Naive B cell (primary cell): ENCODE data around the gene TBR1. TPM values are rescaled to one million over a fixed set of nuclear protein-coding genes. Genes with fewer than 3 reads are reported as not detected.

Experiments
- ATAC-seq, 2 donors: fragments of 150-1000 bp; cut with Tn5 transposase; 2 replicates each; pipeline ENCODE4 v1.10.0; 2021; ENCODE audit warnings: low read depth in 2 of 2, mild to moderate bottlenecking in 2 of 2, moderate library complexity in 2 of 2
- DNase-seq: peaks from one replicate; pipeline ENCODE4 v3.0.0; 2022
- H3K27ac Mint-ChIP-seq, 6 donors: one replicate each; pipeline ENCODE4 v1.8.0; 2020 to 2022; ENCODE audit warnings: mild to moderate bottlenecking in 6 of 6, mixed read lengths in 6 of 6, moderate library complexity in 5 of 6, inconsistent platforms in 2 of 6
- H3K27me3 Mint-ChIP-seq, 3 donors: one replicate each; pipeline ENCODE4 v1.8.0; 2021 to 2022; ENCODE audit warnings: mixed read lengths in 3 of 3, mild to moderate bottlenecking in 1 of 3
- H3K36me3 Mint-ChIP-seq, 2 donors: one replicate each; pipeline ENCODE4 v1.8.0; 2020 to 2022; ENCODE audit warnings: mixed read lengths in 2 of 2, inconsistent platforms in 1 of 2, mild to moderate bottlenecking in 1 of 2
- H3K4me1 Mint-ChIP-seq, 3 donors: one replicate each; pipeline ENCODE4 v1.8.0; 2020 to 2022; ENCODE audit warnings: mixed read lengths in 3 of 3, inconsistent platforms in 1 of 3, mild to moderate bottlenecking in 1 of 3, moderate library complexity in 1 of 3
- H3K4me3 Mint-ChIP-seq, 8 donors: one replicate each; pipeline ENCODE4 v1.8.0; 2020 to 2022; ENCODE audit warnings: mild to moderate bottlenecking in 8 of 8, mixed read lengths in 8 of 8, moderate library complexity in 8 of 8, inconsistent platforms in 2 of 8
- H3K9me3 Mint-ChIP-seq, 7 donors: one replicate each; pipeline ENCODE4 v1.8.0; 2020 to 2022; ENCODE audit warnings: mixed read lengths in 7 of 7, mild to moderate bottlenecking in 5 of 7, inconsistent platforms in 2 of 7, moderate library complexity in 1 of 7
- polyA plus RNA-seq, 6 donors: library from polyadenylated mRNA; unstranded; fragments of 300-500 nt; fragmentation: Illumina TruSeq; gene quantifications; one replicate each; pipeline ENCODE4 v1.2.3, GENCODE V29; 2021; ENCODE audit warnings: low read depth in 6 of 6

Gene TBR1
- polyA plus RNA-seq = not detected

DNA sequence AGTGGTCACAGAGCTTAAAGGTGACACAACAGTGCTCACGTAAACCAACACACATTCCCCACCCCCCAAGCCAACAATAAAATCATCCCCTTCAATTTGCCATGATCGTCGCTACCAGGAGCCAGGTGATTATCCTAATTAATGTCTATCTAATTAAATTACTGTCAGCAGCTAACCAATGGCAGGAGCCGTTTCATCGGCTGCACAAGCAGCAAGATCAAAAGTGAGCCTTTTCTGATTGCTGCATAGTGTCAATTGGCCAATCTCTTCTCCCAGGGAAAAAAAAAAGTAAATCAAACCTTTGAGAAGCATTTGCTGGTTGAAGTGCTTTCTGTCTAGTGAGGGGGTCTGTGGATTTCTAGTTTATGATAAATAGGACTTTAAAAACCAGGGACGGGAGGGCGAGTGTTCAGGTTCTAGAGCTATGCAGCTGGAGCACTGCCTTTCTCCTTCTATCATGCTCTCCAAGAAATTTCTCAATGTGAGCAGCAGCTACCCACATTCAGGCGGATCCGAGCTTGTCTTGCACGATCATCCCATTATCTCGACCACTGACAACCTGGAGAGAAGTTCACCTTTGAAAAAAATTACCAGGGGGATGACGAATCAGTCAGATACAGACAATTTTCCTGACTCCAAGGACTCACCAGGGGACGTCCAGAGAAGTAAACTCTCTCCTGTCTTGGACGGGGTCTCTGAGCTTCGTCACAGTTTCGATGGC, at the start of gene TBR1:
TBR1 (plus strand) TSS at position 311 of the 721 bp plus-strand sequence; CDS start at position 425, 114 bp downstream.
- H3K27ac Mint-ChIP-seq = peak within 1 kb of the TSS in 3 of 6 donors; percentile 53 to 85 (median 84)

DNA sequence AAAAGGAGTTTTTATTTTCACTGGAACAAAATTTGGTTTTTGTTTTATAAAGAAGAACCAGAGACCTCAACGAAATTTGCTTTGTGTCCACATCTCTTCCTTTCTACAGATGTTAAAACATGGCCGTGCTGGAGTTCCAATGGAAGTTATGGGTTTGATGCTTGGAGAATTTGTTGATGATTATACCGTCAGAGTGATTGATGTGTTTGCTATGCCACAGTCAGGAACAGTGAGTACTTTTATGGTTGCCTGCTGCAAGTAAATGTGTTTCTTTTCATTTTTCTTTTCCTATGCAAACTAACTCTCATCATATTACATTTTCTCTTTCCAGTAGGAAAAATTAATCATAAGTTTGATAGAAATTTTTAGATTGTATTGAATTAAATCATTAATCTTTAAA, 48.4 kb upstream of the TBR1 start:
- DNase-seq (no peak), ATAC-seq (no peak)
- H3K9me3 Mint-ChIP-seq = peaks cover 2 to 13% (median 5%) of the 10 kb centered on the region in 7 donors
- H3K27ac Mint-ChIP-seq = peak overlapping the region in 1 of 6 donors; percentile 48
- no peaks in the 10 kb centered on the region for H3K27me3 Mint-ChIP-seq
- no peak overlapping the region for H3K4me3 Mint-ChIP-seq
- H3K4me1 Mint-ChIP-seq = peaks cover 0 to 7% (median 7%) of the 10 kb centered on the region in 3 donors
- H3K36me3 Mint-ChIP-seq = peaks cover 19 to 30% of the 10 kb centered on the region in 2 donors

More for the DNA sequence above, at the start of gene TBR1:
- H3K4me1 Mint-ChIP-seq = peaks cover 47 to 52% (median 48%) of the 10 kb centered on the region in 3 donors
- peaks cover 0 to 4% (median 2%) of the 10 kb centered on the region in 7 donors for H3K9me3 Mint-ChIP-seq
- H3K4me3 Mint-ChIP-seq = peak within 1 kb of the TSS; percentile 53 to 94 (median 84)
- ATAC-seq = no peak
- no peaks in the 10 kb centered on the region for H3K36me3 Mint-ChIP-seq
- H3K27me3 Mint-ChIP-seq = peaks cover 58 to 72% (median 69%) of the 10 kb centered on the region in 3 donors
- no peak for DNase-seq

DNA sequence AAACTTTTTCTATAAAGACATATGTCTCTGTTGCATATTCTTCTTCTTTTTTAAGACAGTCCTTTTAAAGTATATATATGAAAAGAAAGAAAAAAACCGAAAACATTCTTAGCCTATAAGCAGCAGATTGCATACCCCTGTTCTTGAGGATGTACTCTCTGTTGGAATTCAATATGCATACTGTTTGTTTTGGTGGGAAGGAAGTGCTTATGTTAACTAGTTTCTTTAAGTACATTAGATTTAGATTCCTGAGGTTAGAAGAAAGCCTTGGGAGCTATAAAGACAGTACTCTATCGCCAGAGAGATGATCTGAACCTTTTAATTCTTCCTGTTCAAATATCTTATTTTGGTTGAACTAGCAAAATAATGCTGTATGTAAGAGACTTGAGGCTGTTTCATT, 46.8 kb upstream of the TBR1 start:
- Mint-ChIP-seq H3K4me1 (peaks cover 0 to 7% (median 4%) of the 10 kb centered on the region in 3 donors), H3K27ac (no peak overlapping the region), H3K36me3 (peaks cover 4 to 26% of the 10 kb centered on the region in 2 donors), H3K9me3 (peaks cover 0 to 1% (median 0%) of the 10 kb centered on the region in 7 donors), H3K4me3 (no peak overlapping the region), H3K27me3 (no peaks in the 10 kb centered on the region)
- ATAC-seq = no peak
- no peak for DNase-seq

DNA sequence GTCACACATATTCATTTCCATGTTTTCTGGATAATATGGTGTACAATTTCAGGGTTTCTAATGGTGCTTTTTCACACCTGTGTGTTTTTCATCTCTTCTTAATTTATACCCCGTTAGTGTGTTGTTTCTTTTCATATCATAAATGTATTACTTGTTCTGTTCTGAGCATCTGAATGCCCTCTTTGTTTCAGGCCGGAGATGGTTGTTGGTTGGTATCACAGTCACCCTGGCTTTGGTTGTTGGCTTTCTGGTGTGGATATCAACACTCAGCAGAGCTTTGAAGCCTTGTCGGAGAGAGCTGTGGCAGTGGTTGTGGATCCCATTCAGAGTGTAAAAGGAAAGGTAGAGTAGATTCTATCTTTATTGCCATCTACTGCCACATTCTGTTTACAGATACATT, 45.1 kb upstream of the TBR1 start:
- Mint-ChIP-seq H3K27me3 (no peaks in the 10 kb centered on the region), H3K4me1 (no peaks in the 10 kb centered on the region), H3K4me3 (no peak overlapping the region), H3K27ac (no peak overlapping the region), H3K36me3 (peaks cover 0 to 28% of the 10 kb centered on the region in 2 donors), H3K9me3 (no peaks in the 10 kb centered on the region)
- no peak for DNase-seq
- ATAC-seq = no peak

DNA sequence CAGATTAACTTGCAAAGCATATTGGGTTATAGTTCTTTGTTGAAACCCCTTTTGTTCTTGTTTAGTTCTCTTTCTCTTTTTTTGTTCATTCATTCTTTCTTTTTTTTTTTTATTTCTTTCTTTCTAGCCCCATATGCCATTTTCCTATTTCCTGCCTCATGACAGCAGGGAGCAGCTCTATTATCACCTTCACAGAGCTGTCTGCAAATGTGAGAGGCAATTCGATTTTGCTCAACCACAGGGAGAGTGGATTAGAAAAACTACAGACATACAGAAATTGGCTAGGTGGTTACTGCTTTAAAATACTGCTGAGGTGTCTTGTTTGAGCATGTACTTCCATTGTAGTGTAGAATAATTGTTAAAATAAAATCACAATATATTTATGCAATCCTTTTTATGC, 44.2 kb upstream of the TBR1 start:
- no peak overlapping the region for H3K27ac Mint-ChIP-seq
- H3K27me3 Mint-ChIP-seq = no peaks in the 10 kb centered on the region
- DNase-seq = no peak
- H3K4me1 Mint-ChIP-seq = no peaks in the 10 kb centered on the region
- no peak overlapping the region for H3K4me3 Mint-ChIP-seq
- H3K9me3 Mint-ChIP-seq = no peaks in the 10 kb centered on the region
- H3K36me3 Mint-ChIP-seq = peaks cover 0 to 23% of the 10 kb centered on the region in 2 donors
- ATAC-seq = no peak

DNA sequence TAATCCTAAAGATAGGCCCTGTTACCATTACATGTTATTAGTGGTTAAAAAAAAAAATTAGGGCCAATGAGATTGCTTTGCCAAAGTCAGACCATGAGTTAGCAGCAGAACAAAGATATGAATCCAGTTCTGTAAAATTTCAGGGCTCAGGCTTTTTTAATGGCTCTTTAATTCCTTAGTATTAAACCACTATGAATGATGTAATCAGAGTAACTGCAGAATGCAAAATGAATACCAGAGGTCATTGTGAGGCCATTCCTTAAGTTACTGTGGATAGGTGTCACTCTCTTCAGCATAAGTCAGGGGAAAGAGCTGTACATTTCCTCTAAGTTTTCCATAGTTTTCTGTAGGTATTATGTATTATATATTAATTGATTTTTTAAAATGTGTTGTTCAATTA, 42.2 kb upstream of the TBR1 start:
- Mint-ChIP-seq H3K36me3 (peaks cover 0 to 19% of the 10 kb centered on the region in 2 donors), H3K9me3 (no peaks in the 10 kb centered on the region), H3K27me3 (no peaks in the 10 kb centered on the region), H3K27ac (no peak overlapping the region), H3K4me3 (no peak overlapping the region), H3K4me1 (no peaks in the 10 kb centered on the region)
- ATAC-seq (no peak), DNase-seq (no peak)

DNA sequence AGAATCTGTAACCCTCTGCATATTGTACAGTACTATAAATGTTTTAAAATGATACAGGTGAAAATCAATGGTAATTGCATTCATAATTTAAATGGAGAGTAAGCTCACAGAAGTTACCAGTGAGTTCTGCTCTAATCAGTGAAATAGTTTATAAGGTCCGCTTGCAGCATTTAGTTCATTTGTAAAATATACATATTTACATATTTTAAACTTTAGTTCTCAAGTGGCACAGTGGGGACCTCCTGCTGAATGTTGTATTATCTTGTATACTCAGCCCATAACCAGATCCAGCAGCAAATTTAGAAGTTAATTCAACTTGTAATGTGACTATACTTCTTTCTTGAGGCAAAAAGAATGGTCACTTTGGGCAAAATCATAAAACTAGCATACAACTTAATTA, 41.7 kb upstream of the TBR1 start:
- DNase-seq (no peak), ATAC-seq (no peak)
- Mint-ChIP-seq H3K36me3 (peaks cover 0 to 21% of the 10 kb centered on the region in 2 donors), H3K4me1 (no peaks in the 10 kb centered on the region), H3K4me3 (no peak overlapping the region), H3K9me3 (no peaks in the 10 kb centered on the region), H3K27me3 (no peaks in the 10 kb centered on the region), H3K27ac (no peak overlapping the region)

DNA sequence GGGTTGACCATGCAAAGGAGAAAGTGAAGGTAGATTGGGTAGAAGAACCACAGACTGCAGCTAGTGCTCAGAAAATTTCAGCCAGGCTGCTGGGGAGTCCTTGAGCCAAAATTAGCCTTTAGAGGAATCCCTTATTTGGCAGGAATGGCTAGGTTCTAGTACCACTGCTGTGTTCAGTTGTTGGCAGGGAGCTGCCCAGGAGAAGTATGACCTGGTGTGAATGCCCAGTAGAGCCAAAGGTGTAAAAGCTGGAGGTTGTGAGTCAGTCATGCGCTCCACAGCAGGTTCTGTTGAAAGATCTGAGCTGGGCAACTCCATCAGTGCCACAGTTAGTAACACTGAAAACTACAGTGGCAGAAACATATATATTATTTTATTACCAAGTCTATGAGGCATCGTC, 36.4 kb upstream of the TBR1 start:
- Mint-ChIP-seq H3K9me3 (no peaks in the 10 kb centered on the region), H3K27me3 (no peaks in the 10 kb centered on the region), H3K4me1 (no peaks in the 10 kb centered on the region), H3K27ac (no peak overlapping the region), H3K4me3 (no peak overlapping the region), H3K36me3 (peaks cover 0 to 12% of the 10 kb centered on the region in 2 donors)
- DNase-seq (no peak), ATAC-seq (no peak)

DNA sequence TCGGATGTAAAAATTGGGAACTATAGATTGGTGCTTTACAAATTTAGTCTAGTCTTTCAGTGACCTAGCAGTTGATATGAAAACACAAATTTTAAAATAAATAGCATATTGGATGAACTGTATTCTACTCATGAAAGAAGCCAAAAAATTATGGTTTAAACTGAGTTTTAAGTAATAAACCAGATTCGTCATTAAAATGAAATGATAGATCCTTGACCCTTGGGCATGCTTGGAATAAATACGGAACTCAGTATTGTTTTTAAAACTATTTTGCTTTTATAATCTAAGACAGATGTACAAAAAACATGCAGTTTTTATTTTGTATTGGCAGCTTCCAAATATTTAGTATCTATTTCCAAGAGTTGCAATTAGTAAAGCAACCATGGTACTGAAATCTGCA, 34.6 kb upstream of the TBR1 start:
- H3K27me3 Mint-ChIP-seq = no peaks in the 10 kb centered on the region

DNA sequence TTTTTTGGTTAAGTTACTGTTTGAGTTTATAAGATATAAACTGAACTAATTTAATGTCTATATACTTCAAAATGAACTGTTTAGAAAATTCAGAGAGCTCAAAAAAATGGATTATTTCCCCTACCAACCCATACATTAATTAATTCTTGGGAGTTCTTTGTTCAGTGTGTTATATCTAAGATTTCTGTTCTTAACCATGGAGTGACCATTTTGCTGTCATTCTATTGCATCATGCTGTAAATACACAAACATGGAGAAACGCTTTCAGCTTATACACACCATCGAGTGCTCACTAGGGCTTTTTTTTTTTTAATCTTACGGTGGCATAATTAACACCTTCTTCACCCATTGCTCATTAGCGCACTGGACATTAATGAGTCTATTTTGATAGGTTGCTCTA, 33.4 kb upstream of the TBR1 start:
- Mint-ChIP-seq H3K9me3 (no peaks in the 10 kb centered on the region), H3K4me3 (no peak overlapping the region), H3K27ac (no peak overlapping the region), H3K4me1 (peaks cover 0 to 6% (median 0%) of the 10 kb centered on the region in 3 donors), H3K27me3 (no peaks in the 10 kb centered on the region), H3K36me3 (peaks cover 0 to 6% of the 10 kb centered on the region in 2 donors)
- DNase-seq = no peak
- no peak for ATAC-seq

More for the DNA sequence above, 34.6 kb upstream of the TBR1 start:
- DNase-seq = no peak
- no peak for ATAC-seq
- Mint-ChIP-seq H3K4me3 (no peak overlapping the region), H3K9me3 (no peaks in the 10 kb centered on the region), H3K4me1 (peaks cover 0 to 2% (median 0%) of the 10 kb centered on the region in 3 donors), H3K27ac (no peak overlapping the region), H3K36me3 (peaks cover 0 to 6% of the 10 kb centered on the region in 2 donors)

DNA sequence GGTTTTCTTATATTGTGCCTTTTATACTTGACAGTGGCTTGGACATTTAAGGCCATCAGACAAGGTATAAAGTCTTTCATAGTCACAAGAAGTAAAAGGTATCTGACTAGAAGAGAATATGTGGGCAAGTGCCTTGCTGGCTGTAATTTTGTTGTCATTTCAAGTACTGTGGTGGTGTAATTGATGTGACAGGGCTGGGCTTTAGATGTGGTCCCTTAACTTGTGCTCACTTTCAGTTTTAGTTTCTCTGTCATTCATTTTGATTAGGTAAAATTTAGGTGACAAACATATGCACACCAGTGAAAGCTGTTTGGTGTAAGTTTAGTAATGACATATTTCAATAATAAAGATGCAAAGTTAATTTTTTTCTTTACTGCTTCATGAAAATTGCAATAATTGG, 31.2 kb upstream of the TBR1 start:
- H3K36me3 Mint-ChIP-seq = no peaks in the 10 kb centered on the region
- no peak overlapping the region for H3K4me3 Mint-ChIP-seq
- ATAC-seq (no peak), DNase-seq (no peak)
- H3K4me1 Mint-ChIP-seq = peaks cover 5 to 10% (median 6%) of the 10 kb centered on the region in 3 donors
- H3K27me3 Mint-ChIP-seq = no peaks in the 10 kb centered on the region
- H3K9me3 Mint-ChIP-seq = no peaks in the 10 kb centered on the region
- H3K27ac Mint-ChIP-seq = no peak overlapping the region

DNA sequence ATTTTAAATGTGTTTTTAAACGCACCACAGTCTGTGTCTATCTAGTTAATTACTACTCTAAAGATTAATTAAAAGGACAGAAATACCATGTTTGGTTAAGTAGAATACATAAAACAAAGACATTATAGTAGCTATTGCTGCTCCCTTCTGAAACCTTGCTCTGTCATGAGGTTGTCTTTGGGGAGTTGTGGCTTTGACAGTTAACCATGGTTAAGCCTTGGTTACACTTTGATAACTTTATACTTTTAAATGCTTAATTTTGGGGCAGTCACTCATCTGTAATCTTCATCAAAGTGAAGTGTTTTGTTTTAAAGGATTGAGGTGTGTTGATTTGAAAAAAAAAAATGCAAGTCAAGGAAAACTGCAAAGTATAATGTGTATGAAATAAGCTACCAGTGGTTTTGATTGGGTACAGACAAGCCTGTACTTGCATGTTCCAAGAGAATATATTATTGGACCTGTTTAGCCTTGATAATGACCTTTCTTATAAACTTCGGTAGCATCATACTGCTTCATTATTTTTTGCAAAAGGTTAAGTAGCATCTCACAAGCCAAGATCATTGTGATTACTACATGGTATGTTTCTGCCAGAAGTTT, 29.8 kb upstream of the TBR1 start:
- peaks cover 5 to 10% (median 6%) of the 10 kb centered on the region in 3 donors for H3K4me1 Mint-ChIP-seq
- no peak for DNase-seq
- no peaks in the 10 kb centered on the region for H3K27me3 Mint-ChIP-seq
- no peak overlapping the region for H3K27ac Mint-ChIP-seq
- no peaks in the 10 kb centered on the region for H3K9me3 Mint-ChIP-seq
- no peaks in the 10 kb centered on the region for H3K36me3 Mint-ChIP-seq
- ATAC-seq = no peak
- no peak overlapping the region for H3K4me3 Mint-ChIP-seq

DNA sequence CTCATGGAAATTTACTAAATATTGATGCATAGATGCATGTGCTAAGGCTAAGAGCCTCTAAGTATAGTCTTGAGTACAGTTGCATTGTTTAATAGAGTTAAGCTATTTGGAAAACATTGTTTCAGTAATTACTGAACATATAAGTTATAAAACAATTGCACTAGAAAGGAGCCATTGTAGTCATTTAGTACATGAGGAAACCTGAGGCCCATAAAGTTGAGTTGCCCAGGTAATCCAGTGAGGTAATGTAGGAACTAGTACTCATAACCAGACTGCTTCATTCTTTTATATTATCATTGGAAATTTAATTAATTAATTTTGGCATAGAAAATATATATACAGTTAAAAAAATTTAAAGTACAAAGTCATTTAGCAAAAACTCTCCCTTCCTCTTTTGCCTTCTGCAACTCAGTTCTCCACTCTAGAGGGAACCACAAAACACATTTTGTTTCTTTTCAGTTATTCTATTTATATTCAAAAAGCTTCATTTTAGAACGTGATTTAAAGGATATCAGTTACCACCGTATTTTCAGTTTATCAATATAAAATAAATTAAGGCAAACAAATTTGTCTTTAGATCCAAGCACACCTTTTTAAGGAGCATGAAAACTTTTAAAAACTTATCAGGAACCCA, 27.8 kb upstream of the TBR1 start:
- H3K36me3 Mint-ChIP-seq = peaks cover 12 to 14% of the 10 kb centered on the region in 2 donors
- H3K27me3 Mint-ChIP-seq = no peaks in the 10 kb centered on the region
- ATAC-seq (no peak), DNase-seq (no peak)
- H3K9me3 Mint-ChIP-seq = no peaks in the 10 kb centered on the region
- H3K27ac Mint-ChIP-seq = peak overlapping the region in 2 of 6 donors; percentile 29 to 59
- peaks cover 5 to 10% (median 6%) of the 10 kb centered on the region in 3 donors for H3K4me1 Mint-ChIP-seq
- H3K4me3 Mint-ChIP-seq = no peak overlapping the region
